BE2C (cell line): ENCODE results near the gene WARS2.

Source experiments
- DNase-seq: peaks from one replicate; pipeline ENCODE4 v3.0.0-alpha.2; 2020
- H3K27me3 ChIP-seq: fragments of 250-450 bp; sonication (Bioruptor Pico); 2 replicates; pipeline ENCODE4 v1.5.1; 2020; ENCODE audit warnings: mild to moderate bottlenecking
- H3K36me3 ChIP-seq: fragments of 250-450 bp; sonication (Bioruptor Pico); 2 replicates; pipeline ENCODE4 v1.5.1; 2020; ENCODE audit warnings: mild to moderate bottlenecking
- H3K4me1 ChIP-seq: fragments of 250-450 bp; sonication (Bioruptor Pico); 2 replicates; pipeline ENCODE4 v1.5.1; 2020
- H3K4me3 ChIP-seq: 2 replicates; pipeline ENCODE4 v1.5.1; 2011; ENCODE audit warnings: low read depth, low read length
- H3K9me3 ChIP-seq: fragments of 250-450 bp; sonication (Bioruptor Pico); 2 replicates; pipeline ENCODE4 v1.5.1; 2020
- CTCF ChIP-seq: IDR thresholded peaks from 2 replicates; pipeline ENCODE4 v1.5.1; 2012; ENCODE audit warnings: mild to moderate bottlenecking, low read depth, low read length

The WARS2 gene

GRCh38 chr1:119048624-119049404 lies 91.6 kb downstream of the WARS2 start:
- Histone ChIP-seq H3K4me1 (peaks cover 4% of the 10 kb centered on the region; the same call in 1 of the 2 replicates), H3K9me3 (no peaks in the 10 kb centered on the region), H3K4me3 (no peak overlapping the region), H3K36me3 (no peaks in the 10 kb centered on the region), H3K27me3 (no peaks in the 10 kb centered on the region)
- TF ChIP-seq CTCF: no peak
- no peak for DNase-seq

GRCh38 chr1:119046785-119047438 lies 93.5 kb downstream of the WARS2 start:
- Histone ChIP-seq H3K27me3 (no peaks in the 10 kb centered on the region), H3K4me3 (no peak overlapping the region)

GRCh38 chr1:119046429-119046784 lies 94.0 kb downstream of the WARS2 start:
- Histone ChIP-seq H3K4me1 (peaks cover 4% of the 10 kb centered on the region; the same call in 1 of the 2 replicates), H3K36me3 (no peaks in the 10 kb centered on the region; the same call in 1 of the 2 replicates), H3K4me3 (no peak overlapping the region), H3K9me3 (no peaks in the 10 kb centered on the region), H3K27me3 (no peaks in the 10 kb centered on the region)
- no peak for TF ChIP-seq CTCF
- DNase-seq: no peak

More at GRCh38 chr1:119046785-119047438, 93.5 kb downstream of the WARS2 start:
- no peak for DNase-seq
- TF ChIP-seq CTCF: no peak
- no peaks in the 10 kb centered on the region for H3K9me3 ChIP-seq
- H3K4me1 ChIP-seq: peaks cover 4% of the 10 kb centered on the region; the same call in 1 of the 2 replicates
- no peaks in the 10 kb centered on the region; the same call in 1 of the 2 replicates for H3K36me3 ChIP-seq

- Histone ChIP-seq H3K4me1 (peaks cover 4% of the 10 kb centered on the region; the same call in 1 of the 2 replicates), H3K36me3 (no peaks in the 10 kb centered on the region; the same call in 1 of the 2 replicates)
- TF ChIP-seq CTCF: no peak
Observed at GRCh38 chr1:119045096-119045746, 95.2 kb downstream of the WARS2 start.

GRCh38 chr1:119040906-119041305 lies 99.5 kb downstream of the WARS2 start:
- Histone ChIP-seq H3K4me3 (no peak overlapping the region), H3K4me1 (peaks cover 4% of the 10 kb centered on the region; the same call in 1 of the 2 replicates), H3K27me3 (no peaks in the 10 kb centered on the region), H3K9me3 (no peaks in the 10 kb centered on the region), H3K36me3 (no peaks in the 10 kb centered on the region; the same call in 1 of the 2 replicates)
- TF ChIP-seq CTCF: no peak
- no peak for DNase-seq

More at GRCh38 chr1:119045096-119045746, 95.2 kb downstream of the WARS2 start:
- Histone ChIP-seq H3K27me3 (no peaks in the 10 kb centered on the region), H3K4me3 (no peak overlapping the region), H3K9me3 (no peaks in the 10 kb centered on the region)
- DNase-seq: no peak
